Stimulated activated CD4-positive, alpha-beta T cell treated with anti-CD3 and anti-CD28 coated beads, Interleukin-1b, Interleukin-23, amount 100 ng/mL, for 24 hours (primary cell): ENCODE results near the gene IL6R.
A peak's percentile ranks its signal among the peaks of the same experiment; 100 is the strongest.
"Not testable (repeated sequence)": the region's sequence is repeated elsewhere in the genome, so short reads cannot be mapped to it uniquely, and the experiment has no call there.

Experiments used
- DNase-seq, 4 experiments: peaks; one replicate each; pipeline ENCODE4 v3.0.0-alpha.2; 2020; ENCODE audit warnings: low read depth in 4 of 4, low spot score in 1 of 4

Gene IL6R

DNA sequence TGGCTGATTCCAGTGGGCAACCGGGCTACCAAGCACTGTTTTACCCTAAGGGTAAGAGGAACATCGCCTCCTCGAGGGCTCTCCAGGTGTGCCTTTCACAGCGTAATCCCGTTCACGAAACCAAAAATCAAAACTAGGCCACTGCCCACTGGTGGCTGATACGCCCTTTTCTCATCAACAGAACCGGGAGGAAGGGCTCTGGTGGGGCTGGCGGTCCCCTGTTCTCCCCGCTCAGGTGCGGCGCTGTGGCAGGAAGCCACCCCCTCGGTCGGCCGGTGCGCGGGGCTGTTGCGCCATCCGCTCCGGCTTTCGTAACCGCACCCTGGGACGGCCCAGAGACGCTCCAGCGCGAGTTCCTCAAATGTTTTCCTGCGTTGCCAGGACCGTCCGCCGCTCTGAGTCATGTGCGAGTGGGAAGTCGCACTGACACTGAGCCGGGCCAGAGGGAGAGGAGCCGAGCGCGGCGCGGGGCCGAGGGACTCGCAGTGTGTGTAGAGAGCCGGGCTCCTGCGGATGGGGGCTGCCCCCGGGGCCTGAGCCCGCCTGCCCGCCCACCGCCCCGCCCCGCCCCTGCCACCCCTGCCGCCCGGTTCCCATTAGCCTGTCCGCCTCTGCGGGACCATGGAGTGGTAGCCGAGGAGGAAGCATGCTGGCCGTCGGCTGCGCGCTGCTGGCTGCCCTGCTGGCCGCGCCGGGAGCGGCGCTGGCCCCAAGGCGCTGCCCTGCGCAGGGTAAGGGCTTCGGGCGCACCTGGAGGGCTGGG, at the start of gene IL6R:
TSS of gene IL6R (plus strand) at position 360 of the 763 bp plus-strand sequence. CDS start at position 647, 287 bp downstream.
- peak in 3 of 4 experiments; percentile 38 to 60 (median 52) for DNase-seq

DNA sequence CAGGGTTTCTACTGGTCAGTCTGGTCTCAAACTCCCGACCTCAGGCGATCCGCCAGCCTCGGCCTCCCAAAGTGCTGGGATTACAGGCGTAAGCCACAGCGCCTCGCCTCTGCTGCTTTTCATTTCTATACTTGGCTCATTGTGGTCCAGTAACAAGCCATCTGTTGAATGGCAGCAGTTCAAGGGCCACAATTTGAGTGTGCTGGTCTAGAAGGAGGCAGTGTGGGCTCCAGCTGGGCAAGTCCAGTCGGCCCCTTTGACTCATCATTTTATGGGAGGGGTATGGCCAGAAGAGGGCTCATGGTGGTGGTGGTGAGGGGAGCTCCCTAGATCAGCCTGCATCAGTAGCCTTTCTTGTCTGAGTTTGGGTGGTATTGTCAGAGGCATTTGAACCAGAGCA, 46.6 kb upstream of the IL6R start:
- DNase-seq, result no peak

DNA sequence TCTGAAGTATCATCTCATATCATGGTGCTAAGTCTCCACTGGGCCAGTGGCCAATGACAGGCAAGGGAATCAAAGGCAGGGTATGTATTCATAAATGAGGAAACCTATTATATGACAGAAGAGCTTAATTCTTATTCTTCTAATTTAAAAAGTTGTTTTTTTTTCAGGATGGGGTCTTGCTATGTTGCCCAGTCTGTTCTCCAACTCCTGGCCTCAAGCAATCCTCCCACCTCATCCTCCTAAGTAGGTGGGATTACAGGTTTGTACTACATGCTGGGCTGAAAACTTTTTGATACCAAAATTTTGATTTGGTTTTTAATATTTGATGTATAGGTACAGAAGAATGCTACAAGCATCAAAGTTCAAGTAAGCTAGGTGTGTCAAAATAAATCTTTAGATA, 44.9 kb upstream of the IL6R start:
- DNase-seq, result no peak

DNA sequence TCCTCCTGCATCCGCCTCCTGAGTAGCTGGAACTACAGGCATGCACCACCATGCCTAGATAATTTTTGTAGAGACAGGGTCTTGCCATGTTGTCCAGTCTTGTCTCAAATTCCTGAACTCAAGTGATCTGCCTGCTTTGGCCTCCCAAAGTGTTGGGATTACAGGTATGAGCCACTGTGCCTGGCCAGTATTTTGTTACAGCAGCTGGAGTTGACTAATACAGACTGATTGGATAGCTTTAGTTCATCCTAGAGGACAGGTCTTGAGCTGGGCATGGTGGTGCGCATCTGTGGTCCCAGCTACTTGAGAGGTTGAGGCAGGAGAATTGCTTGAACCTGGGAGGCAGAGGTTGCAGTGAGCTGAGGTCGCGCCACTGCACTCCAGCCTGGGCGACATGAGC, 44.3 kb upstream of the IL6R start:
- DNase-seq, result not testable (repeated sequence)

DNA sequence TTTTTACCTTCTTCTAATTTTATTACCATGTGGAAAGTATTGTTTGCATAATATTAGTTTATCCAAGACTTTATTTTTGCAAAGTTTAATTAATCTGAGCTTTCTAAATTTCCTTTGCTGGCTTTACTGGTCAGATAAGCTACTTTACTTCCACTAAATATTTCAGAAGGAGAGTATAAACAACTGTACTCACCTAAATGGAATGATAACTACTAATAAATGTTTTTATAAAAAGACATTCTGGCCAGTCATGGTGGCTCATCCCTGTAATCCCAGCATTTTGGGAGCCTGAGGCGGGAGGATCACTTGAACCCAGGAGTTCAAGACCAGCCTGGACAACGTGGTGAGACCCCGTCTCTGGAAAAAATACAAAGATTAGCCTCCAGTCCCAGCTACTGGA, 43.8 kb upstream of the IL6R start:
- DNase-seq, result no peak

DNA sequence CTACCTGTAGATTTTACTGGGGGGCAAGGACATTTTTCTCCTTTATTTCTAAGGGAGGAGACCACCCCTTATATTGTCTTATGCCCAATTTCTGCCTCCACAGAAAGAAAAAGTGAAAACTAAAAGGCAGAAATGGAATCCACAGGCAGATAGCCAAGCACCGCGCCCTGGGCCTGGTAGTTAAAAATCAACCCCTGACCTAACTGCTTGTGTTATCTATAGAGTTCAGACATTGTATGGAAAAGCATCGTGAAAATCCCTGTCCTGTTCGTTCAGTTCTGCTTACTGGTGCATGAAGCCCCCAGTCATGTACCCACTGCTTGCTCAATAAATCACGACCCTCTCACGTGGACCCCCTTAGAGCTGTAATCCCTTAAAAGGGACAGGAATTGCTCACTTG, 33.7 kb upstream of the IL6R start:
- DNase-seq, result no peak

DNA sequence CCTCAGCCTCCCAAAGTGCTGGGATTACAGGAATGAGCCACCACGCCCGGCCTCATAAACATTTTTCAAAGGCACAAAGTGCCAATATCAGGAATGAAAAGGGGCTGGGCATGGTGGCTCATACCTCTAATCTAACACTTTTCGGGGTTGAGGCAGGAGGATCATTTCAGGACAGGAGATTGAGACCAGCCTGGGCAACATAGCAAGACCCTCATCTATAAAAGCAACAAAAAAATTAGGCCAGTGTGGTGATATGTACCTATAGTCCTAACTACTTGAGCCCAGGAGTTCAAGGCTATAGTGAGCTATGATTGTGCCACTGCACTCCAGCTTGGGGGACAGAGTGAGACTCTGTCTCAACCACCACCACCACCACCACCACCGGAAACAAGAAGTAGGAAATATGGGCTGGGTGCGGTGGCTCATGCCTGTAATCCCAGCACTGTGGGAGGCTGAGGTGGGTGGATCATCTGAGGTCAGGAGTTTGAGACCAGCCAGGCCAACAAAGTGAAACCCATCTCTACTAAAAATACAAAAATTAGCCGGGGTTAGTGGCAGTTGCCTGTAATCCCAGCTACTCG, 31.3 kb upstream of the IL6R start:
- not testable (repeated sequence) for DNase-seq

DNA sequence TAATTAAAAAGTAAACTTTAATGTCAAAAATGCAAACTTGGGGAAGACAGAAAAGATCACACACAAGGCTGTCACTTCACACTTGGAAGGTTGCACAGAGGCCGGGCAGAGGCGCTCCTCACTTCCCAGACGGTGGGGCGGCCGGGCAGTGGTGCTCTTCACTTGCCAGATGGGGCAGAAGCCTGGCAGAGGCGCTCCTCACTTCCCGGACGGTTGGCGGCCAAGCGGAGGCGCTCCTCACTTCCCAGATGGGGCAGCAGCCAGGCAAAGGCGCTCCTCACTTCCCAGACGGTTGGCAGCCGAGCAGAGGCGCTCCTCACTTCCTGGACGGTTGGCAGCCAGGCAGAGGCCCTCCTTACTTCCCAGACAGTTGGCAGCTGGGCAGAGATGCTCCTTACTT, 25.8 kb upstream of the IL6R start:
- DNase-seq, result no peak

DNA sequence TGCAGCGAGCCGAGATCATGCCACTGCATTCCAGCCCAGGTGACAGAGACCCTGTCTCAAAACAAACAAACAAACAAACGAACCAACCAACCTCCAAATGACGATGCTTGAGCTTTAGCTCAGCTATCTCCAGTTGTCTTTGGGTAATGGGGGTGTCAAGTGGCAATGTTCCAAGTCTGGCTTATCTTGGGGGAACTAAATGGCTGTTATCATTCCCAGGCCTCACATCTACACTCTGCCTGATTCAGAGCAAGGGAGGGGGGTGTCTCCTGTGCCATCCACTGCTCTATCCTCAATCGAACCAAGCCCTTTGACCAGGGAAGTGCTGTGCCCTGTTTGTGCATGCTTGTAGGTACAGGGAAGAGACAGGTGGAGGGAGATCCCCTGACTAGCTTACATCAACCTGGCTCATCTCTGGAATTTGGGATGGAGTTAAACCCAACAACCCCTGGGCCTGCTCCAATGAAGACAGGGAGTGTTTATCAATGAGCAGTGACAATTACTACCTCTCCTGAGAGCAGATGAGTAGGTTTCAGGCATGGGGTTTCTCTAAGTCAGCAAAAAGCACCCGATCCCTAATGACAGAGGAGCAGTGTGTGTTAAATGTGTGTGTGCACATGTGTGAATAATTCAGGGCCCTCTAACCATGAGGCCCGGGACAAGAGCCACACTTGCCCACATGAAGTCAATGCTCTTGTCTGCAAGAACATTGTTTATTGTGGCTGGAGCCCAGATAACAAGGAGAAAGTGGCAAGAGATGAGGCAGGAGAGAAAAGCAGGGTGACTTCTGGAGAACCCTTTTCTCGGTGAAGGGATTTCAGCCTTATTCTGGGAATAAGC, 20.3 kb upstream of the IL6R start:
- no peak for DNase-seq

DNA sequence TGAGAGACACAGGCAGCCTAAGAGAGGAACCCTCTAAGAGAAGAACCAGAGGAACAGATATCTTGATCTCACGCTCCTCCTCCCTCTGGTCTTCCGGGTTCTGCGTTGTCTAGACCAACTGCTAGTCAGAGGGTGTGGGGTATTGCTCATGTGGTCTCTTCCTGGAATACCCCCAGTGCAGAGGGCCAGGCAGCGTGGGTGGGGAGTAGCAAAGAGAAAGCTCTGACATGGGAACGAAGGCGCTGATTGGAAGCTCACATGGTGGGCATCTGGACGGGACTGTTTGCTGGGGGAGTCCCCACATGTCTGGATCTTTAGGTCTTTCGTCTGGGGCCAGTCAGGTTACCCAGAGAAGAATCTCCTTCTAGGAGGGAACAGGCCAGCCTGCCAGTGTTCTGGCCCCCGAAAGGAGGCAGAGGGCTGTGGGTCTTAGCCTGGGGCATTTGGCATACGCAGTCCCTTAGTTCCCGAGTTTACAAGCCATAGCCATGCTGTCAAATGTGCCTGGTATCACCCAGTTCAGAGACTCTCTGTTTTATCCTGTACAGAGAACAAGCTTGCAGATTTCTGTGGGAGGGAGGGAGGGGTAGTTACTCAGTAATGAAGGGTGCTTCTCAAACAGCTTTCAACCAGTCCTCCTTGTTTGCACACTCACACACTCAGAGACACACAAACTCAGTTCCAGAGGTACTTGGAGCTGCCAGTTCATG, 18.3 kb upstream of the IL6R start:
- DNase-seq, result peak; percentile 57 to 77 (median 67)

DNA sequence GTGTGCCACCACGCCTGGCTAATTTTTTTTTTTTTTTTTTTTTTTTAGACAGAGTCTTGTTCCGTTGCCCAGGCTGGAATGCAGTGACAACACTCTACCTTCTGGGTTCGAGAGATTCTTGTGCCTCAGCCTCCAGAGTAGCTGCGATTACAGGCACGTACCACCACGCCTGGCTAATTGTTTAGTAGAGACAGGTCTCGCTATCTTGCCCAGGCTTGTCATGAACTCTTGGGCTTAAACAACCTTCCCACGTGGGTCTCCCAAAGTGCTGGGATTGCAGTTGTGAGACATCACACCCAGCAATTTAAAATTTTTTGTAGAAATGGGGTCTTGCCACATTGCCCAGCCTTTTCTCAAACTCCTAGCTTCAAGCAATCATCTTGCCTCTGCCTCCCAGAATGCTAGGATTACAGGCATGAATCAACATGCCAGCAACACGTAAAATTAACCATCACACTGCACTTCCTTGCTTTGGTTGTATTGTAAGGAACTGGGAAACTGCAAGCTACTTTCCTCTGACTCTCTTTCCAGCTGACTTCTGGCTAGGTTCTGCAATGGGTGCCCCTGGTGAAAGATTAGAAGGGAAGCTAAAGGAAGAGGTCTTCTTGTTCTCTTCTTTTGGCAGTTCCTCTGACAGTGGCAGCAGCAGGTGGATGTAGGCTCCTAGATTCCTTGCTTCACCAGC, 13.9 kb upstream of the IL6R start:
- DNase-seq, result no peak

DNA sequence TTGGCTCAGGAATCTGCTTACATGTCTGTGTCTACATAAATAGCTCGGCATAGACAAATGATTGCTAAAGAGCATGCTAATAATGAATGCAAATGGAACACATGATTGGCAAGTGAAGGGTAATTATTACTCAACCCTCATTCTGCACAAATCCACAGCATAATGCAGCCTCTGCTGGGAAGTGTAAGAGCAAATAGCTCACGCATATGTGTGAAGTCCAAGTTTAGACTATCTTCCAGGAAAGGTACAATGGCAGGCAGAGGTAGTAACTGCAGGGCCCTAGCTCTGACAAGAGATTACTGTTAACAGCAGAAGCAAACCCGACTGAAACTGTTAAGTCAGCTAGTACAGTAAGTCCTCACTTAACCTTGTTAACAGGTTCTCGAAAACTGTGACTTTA, 7.0 kb upstream of the IL6R start:
- DNase-seq, result no peak

DNA sequence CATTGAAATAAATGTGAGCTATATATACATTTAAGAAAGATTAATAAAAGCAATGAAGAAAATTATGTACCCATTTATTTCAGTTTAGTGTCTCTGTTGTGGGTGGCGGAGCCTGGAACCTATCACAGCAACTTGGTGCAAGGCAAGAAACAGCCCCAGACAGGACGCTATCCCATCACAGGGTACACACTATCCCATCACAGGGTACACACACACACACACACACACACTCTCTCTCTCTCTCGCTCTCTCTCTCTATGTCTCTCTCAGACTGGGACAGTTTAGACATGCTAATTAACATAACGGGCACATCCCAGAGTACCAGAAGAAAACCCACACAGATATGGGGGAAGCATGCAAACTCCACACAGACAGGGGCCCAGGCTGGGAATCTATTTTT, 6.5 kb upstream of the IL6R start:
- DNase-seq, result no peak

DNA sequence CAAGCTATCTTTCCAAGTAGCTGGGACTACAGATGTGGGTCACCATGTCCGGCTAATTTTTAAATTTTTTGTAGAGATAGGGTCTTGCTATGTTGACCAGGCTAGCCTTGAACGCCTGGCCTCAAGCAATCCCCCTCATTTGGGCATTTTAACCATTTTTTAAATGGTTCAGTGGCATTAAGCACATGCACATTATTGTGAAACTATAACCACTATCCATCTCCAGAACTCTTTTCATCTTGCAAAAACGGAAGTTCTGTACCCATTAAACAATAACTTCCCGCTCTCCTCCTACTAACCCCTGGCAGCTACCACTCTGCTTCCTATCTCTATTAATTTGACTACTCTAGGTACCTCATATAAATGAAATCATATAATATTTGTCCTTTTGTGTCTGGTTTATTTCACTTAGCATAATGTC, 4.8 kb upstream of the IL6R start:
- DNase-seq, result no peak

DNA sequence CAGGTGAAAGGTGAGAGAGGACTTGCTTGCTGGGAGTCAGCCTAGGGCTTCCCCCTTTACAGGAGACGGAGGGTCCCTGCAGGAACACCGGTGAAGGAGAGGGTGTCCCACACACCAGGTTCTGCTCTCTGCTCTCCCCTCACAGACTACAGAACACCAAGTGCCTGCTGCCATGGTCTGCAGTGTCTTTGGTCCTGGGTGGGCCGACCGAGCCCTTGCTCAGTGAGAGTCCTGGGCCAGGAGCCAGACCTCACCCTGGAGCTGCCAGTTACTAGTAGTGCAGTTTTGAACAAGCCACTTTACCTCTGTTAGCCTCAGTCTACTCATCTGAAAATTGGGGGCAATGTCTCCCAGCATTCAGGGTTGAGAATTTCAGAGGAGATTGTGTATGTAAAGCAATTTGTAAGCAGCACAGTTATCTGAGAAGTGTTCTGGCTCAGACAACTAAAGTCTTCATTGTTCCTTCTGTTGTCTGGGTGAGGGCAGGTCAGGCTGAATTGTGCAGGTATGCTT, 2.7 kb upstream of the IL6R start:
- DNase-seq, result no peak

DNA sequence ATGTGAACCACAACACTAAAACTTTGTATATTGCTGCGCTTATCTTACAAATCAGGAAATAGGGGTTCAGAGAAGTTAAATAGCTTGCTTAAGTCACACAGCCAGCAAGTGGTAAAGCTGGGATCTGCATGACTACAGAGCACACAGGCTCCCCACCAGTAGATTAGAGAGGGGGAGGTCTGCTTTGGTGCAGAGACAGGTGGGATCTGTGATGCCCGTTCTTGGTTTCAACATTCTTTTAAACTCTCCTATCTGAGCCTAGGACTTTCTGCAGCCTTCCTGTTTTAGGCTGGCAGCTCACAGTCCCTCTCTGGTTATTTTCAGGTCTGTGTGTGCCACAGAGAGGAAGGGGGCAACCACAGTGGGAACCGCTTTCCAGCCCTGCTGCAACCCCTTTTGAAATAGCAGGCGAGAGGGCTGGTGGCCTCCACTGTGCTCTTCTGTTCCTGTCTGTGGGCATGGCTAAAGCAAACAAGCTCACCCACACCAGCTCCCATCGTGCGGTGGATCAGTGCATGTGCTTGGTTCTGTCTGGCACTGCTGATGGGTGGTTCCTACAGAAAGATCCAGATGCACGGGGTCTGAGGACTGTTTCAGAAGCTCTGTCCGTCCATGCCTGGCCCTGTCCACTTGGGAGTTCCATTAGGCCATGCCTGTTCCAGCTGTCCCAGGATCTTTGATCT, 1.7 kb upstream of the IL6R start:
- no peak for DNase-seq

DNA sequence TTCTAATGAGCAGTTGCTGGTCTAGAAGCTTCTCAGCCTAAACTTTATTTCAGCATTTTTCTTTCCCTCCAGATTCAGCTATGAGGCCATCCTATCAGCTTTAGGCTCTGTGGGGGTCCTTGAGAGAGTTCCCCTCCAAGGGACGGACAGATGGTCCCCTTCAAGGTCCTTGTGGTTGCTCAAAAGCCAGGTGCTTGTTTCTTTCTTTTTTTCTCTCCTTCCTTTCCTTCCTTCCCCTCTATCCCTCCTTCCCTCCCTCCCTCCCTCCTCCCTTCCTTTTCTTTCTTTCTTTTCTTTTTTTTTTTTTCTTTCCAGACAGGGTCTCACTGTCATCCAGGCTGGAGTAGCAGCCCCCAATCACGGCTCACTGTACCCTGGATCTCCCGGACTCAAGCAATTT, 1.2 kb upstream of the IL6R start:
- DNase-seq, result no peak

DNA sequence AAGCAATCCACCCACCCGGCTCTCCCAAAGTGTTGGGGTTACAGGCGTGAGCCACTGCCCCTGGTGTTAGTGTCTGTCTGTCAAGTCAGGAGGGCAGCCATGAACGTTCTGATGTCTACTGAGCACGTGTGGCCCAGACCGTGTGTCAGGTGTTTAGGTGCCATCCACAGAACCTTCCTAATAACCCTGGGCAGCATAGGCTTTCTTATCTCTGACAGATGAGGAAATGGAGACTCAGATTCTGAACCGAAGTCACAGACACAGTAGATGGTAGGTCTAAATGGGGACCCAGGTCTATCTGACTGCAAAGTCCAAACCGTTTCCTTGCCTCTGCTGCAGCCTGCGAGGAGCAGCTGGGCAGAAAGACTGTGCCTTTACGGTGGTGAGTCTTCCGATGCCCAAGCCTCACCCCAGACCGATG, 622 bp upstream of the IL6R start:
- DNase-seq, result no peak

DNA sequence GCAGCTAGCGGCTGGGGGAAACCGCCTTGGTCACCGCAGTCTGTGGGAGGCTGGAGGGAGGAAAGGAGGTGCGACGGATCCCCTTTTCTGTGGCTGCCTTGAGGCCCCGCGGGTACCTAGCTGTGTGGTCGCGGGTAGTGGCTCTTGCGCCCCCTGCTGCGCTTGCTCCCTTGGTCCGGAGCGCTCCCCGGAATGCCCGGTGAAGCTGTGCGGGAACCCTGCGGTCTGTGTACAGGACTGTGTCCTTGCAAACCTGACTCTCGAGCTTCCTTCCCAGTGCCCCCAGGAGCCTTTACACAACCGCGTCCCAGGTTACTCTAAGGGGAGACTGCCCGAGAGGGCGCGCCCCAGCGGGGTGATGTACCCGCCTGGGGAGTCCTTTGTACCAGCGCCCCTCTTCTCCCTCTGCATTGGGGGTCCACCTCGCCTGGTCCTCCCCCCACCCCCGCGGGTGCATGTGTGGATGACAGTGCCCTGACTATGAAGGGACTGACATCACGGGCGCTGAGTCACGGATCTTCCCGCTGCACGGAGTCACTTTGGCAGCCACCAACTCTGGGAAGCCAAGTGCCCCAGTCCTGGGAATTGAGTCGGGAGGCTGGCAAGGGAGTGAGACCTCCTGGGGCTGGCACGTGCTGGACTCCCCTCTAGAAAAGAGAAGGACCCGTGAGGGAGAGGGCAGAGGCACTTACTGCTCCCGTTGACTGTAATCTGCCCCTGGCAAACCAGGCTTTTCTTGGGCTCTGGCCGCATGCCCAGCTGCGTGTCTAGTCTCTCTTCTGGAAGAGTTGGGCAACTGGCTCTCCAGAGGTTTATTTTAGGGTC, 816 bp downstream of the IL6R start:
- peak in 3 of 4 experiments; percentile 46 to 68 (median 67) for DNase-seq
